ENCODE measurements around the gene C6. TPM values are rescaled to one million over a fixed set of nuclear protein-coding genes. Genes with fewer than 3 reads are reported as not detected.

The C6 gene
- total and polyA plus RNA-seq, 2 of the 8 experiments (the other 6 are each of a cell fraction or from before 2014, with no cell fraction given), result not detected

- TF ChIP-seq SIN3A (conservative IDR thresholded peaks at IDR 0.05 in 1 of 2, IDR thresholded peaks at IDR 0.05 in 1 of 2; ENCODE audit: low read depth in 1 of 2, low read length in 2 of 2) (no peak), CTCF (IDR thresholded peaks at IDR 0.05; ENCODE audit: control extremely low read depth in 1 of 3, insufficient read depth in 1 of 3, low read depth in 1 of 3, low read length in 3 of 3) (peak in 2 of 3 experiments; percentile 19 to 29; a peak in 1 of 4 replicates)
Observed at GRCh38 chr5:41122459-41122858, 90.9 kb downstream of the C6 start (continued).

Data from H1 (cell line).